Adrenal gland (tissue), 12 donors: ENCODE results near the gene TM4SF20. TPM values are rescaled to one million over a fixed set of nuclear protein-coding genes. Genes with fewer than 3 reads are reported as not detected.
A peak's percentile ranks its signal among the peaks of the same experiment; 100 is the strongest.

Experiments
- DNase-seq, 7 donors: peaks; one replicate each; pipeline ENCODE4 v3.0.0-alpha.2; 2019 to 2020
- H3K27ac ChIP-seq, 5 donors: fragments of 200-600 bp; sonication (generic) in 4 of 5; 1 replicate in 3 of 5; 2 replicates in 2 of 5; pipeline versions ENCODE4 v1.5.1 to v1.8.0; 2016 to 2020; ENCODE audit warnings: mild to moderate bottlenecking in 1 of 5
- H3K27me3 ChIP-seq: fragments of 200-600 bp; 2 replicates; pipeline ENCODE4 v1.8.0; 2021
- H3K36me3 ChIP-seq, 2 donors: fragments of 200-600 bp; replicated peaks in 1 of 2; 1 replicate in 1 of 2; 2 replicates in 1 of 2; pipeline versions ENCODE4 v1.5.1 to v1.8.0; 2018 to 2022
- H3K4me1 ChIP-seq, 2 donors: fragments of 200-600 bp; replicated peaks in 1 of 2; 1 replicate in 1 of 2; 2 replicates in 1 of 2; pipeline versions ENCODE4 v1.5.1 to v1.8.0; 2018 to 2021
- H3K4me3 ChIP-seq, 4 donors: fragments of 200-600 bp; sonication (generic) in 3 of 4; one replicate each; pipeline ENCODE4 v1.5.1; 2016 to 2018
- H3K9me3 ChIP-seq, 3 donors: fragments of 200-600 bp; sonication (generic) in 1 of 3; replicated peaks in 1 of 3; 1 replicate in 2 of 3; 2 replicates in 1 of 3; pipeline versions ENCODE4 v1.5.1 to v1.8.0; 2016 to 2021
- CTCF ChIP-seq, 6 experiments: fragments of 450-650 bp in 4 of 6; fragments of 200-600 bp in 2 of 6; sonication (generic) in 1 of 6; IDR thresholded peaks; 1 replicate in 5 of 6; 2 replicates in 1 of 6; pipeline versions ENCODE4 v1.5.1 to v1.8.0; 2016 to 2021; ENCODE audit warnings: antibody characterized with exemption in 6 of 6, mild to moderate bottlenecking in 2 of 6, moderate library complexity in 1 of 6
- POLR2A ChIP-seq, 2 donors: fragments of 450-650 bp; IDR thresholded peaks; one replicate each; pipeline ENCODE4 v1.6.1; 2017; ENCODE audit warnings: antibody characterized with exemption in 2 of 2, mild to moderate bottlenecking in 2 of 2, moderate library complexity in 1 of 2
- WGBS, 4 donors: extraction: QIAGEN DNeasy Blood & Tissue Kit in 2 of 4; methylation state at CpG; one replicate each; pipeline versions ENCODE4 v1.1.5 to v1.1.7; 2013 to 2017; 5-methylcytosine and 5-hydroxymethylcytosine counted together
- intact Hi-C, 2 donors: fragments of 100-400 bp; cut with DNase I; formaldehyde crosslinking; loops; one replicate each; pipeline versions ENCODE4 v1.14.1 to v1.15.0; 2022 to 2023
- polyA plus RNA-seq, 3 donors: library from polyadenylated mRNA; stranded (reverse); fragments of 200-250 nt in 2 of 3; fragments of 350-450 nt in 1 of 3; fragmentation: Illumina TruSeq in 1 of 3; extraction: RNeasy Lipid Tissue Mini Kit (QIAGEN cat#74804) in 1 of 3; gene quantifications; one replicate each; pipeline ENCODE4 v1.2.3, GENCODE V29; 2013 to 2014
- total RNA-seq, 9 donors: library from RNA; depleted of rRNA in 4 of 9; stranded (reverse); fragments of >200 nt in 4 of 9; fragments of 120-200 nt in 1 of 9; fragmentation: NEBNext Ultra II Directional in 1 of 9; extraction: Animal tissue kit (Norgen Biotek cat#: 25700) in 1 of 9; gene quantifications; one replicate each; pipeline versions ENCODE4 v1.1.0 to v1.2.4, GENCODE V29; 2013 to 2023
- donor health status: healthy with polysubstance abuse.
- donor health status: Bipolar disorder and iron deficiency.
- donor health status: DM: yes; HTN: yes; CAD: no.
- donor health status: DM: no; HTN: no; CAD: no.
- donor health status: DM: no; HTN: no; CAD: no.
- donor health status: DM: yes; HTN: yes; CAD: no.

The TM4SF20 gene
- total and polyA plus RNA-seq, 12 donors, result 0.14 TPM; not detected in 11

DNA sequence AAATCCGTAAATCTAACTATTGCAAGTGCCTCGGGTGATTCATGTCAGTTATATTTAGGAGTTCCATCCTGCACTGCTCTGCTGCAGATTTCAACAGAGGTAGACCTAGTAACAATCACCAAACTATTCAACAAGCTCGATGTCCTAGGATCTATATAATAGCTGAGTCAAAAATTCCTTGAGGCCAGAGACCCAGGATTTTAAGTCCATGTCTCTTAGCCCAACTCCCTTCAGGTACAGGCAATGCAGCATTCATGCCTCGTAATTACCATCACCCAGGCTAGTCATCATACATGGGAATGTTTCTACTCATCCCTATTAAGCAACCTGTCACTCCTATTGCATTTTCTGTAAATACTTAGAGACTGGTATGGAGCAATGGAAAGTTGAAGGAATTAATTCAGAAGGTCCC, 729 bp downstream of the TM4SF20 start:
- H3K4me3 ChIP-seq, result no peak overlapping the region
- DNase-seq, result no peak
- no peaks in the 10 kb centered on the region for H3K27me3 ChIP-seq
- no peaks in the 10 kb centered on the region for H3K9me3 ChIP-seq
- intact Hi-C loops, result no loop called here
- WGBS, 4 donors, result 71 to 90% (median 75%) methylated on average over 4 of the region's 4 CpGs
- TF ChIP-seq CTCF (IDR thresholded peaks at IDR 0.05) (no peak), POLR2A (IDR thresholded peaks at IDR 0.05) (no peak)
- H3K27ac ChIP-seq, result no peak overlapping the region
- no peaks in the 10 kb centered on the region for H3K4me1 ChIP-seq
- no peaks in the 10 kb centered on the region for H3K36me3 ChIP-seq

DNA sequence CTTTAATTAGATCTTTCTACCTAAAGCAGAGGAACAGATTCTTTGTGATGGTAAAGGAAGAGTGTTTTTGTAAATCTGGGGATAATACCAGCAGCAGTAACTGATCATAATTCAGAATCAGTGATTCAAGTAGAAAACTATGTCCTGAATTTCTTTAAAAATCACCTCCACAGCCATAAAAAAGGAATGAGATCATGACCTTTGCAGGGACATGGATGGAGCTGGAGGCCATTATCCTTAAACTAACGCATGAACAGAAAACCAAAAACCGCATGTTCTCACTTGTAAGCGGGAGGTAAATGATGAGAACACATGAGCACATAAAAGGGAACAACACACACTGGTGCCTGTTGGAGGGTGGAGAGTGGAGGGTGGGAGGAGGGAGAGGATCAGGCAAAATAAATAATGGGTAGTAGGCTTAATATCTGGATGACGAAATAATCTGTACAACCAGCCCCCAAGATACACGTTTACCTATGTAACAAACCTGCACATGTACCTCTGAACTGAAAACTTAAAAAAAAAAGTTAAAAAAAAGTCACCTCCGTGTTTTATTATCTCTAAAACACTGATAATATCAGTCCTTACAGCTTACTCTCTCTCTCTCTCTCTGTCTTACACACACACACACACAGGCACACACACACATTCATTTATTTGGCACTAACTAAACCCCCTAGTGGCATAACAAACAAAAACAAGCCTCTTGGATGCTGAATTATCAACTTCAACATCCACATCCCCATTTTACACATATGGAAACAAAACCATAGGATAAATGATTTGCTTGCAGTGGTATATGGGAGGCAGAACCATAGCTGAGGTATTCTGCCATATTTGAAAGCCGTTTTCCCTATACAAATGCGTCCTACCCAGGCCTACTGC, 1.4 kb downstream of the TM4SF20 start:
- WGBS, 4 donors, result 69 to 81% (median 77%) methylated on average over 8 of the region's 8 CpGs
- H3K4me3 ChIP-seq, result no peak overlapping the region

DNA sequence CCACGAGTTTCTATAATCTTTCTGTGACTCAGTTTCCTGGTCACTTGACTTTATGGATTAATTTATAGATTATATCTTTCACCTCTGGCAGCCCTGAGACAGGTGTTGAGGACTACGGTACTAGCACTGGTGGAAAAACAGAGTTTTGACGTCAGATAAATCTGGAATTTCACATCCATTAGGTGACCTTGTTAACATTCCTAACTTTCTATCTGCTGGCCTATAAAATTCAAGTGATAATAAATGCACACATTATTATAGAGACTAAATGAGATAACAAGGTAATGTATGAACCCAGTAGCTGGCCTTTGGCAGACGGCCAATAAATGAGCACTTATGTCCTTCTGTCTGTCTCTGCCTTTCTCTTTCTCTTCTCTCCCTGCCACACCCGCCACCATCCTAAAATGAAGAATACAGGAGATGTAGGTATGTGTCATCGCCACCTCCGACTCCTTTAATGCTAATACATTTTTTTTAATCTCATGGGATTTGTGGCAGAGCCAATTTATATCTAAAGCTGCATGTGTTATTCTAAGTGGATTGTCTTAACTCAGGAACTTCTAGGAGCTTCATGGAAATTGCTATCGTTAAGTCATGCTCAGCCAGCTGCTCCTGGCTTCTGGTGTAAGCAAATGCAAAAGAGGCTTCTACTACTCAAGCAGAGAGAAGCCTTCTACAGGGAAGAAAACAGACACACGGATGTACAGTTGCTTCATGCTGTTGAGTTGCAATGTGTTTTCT, 2.3 kb downstream of the TM4SF20 start:
- H3K4me3 ChIP-seq, result no peak overlapping the region
- H3K9me3 ChIP-seq, result no peaks in the 10 kb centered on the region
- no peak overlapping the region for H3K27ac ChIP-seq
- intact Hi-C loops, result no loop called here
- TF ChIP-seq CTCF (IDR thresholded peaks at IDR 0.05), result no peak
- TF ChIP-seq POLR2A (IDR thresholded peaks at IDR 0.05), result no peak
- H3K36me3 ChIP-seq, result no peaks in the 10 kb centered on the region
- no peaks in the 10 kb centered on the region for H3K27me3 ChIP-seq
- DNase-seq, result peak in 2 of 7 donors; percentile 29 to 35
- no peaks in the 10 kb centered on the region for H3K4me1 ChIP-seq
- WGBS, 4 donors, result 63 to 66% (median 64%) methylated on average over 9 of the region's 9 CpGs

More for the DNA sequence above, 1.4 kb downstream of the TM4SF20 start:
- H3K4me1 ChIP-seq, result no peaks in the 10 kb centered on the region
- DNase-seq, result no peak
- no peak overlapping the region for H3K27ac ChIP-seq
- H3K27me3 ChIP-seq, result no peaks in the 10 kb centered on the region
- peak in 1 of 6 experiments; percentile 14 for TF ChIP-seq CTCF (IDR thresholded peaks at IDR 0.05)
- no peak for TF ChIP-seq POLR2A (IDR thresholded peaks at IDR 0.05)
- intact Hi-C loops, result no loop called here
- no peaks in the 10 kb centered on the region for H3K9me3 ChIP-seq
- H3K36me3 ChIP-seq, result no peaks in the 10 kb centered on the region

DNA sequence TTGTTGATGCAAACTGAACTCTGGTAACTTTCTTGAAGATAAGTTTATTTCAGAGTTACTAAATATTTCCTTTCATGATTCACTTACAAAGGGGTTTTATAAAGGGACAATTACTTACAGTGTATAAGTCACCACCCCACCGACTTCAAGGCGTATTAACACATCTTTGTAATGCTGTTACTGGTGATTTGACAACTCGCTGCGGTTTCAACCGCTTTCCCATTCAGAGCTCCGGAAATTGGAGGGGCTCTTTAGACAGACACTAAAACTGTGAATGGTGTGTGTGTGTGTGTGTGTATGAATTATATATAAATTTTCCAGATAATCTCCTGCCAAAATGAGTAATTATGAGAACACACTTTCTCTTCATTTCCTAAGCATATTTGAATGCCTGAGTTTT, 4.9 kb downstream of the TM4SF20 start:
- intact Hi-C loops, result no loop called here
- H3K36me3 ChIP-seq, result no peaks in the 10 kb centered on the region
- whole genome bisulfite sequencing, 4 donors, result 70 to 81% (median 77%) methylated on average over 6 of the region's 6 CpGs
- H3K4me3 ChIP-seq, result no peak overlapping the region
- no peaks in the 10 kb centered on the region for H3K9me3 ChIP-seq
- no peak overlapping the region for H3K27ac ChIP-seq
- DNase-seq, result no peak
- peaks cover 4 to 12% of the 10 kb centered on the region in 2 donors for H3K4me1 ChIP-seq
- no peaks in the 10 kb centered on the region for H3K27me3 ChIP-seq
- no peak for TF ChIP-seq POLR2A (IDR thresholded peaks at IDR 0.05)
- TF ChIP-seq CTCF (IDR thresholded peaks at IDR 0.05), result no peak
